Esophagus (tissue), 2 donors: ENCODE results near the gene SHH. TPM values are rescaled to one million over a fixed set of nuclear protein-coding genes. Genes with fewer than 3 reads are reported as not detected.
A peak's percentile ranks its signal among the peaks of the same experiment; 100 is the strongest.

Experiments used
- H3K27ac ChIP-seq, 2 donors: one replicate each; pipeline ENCODE4 v1.5.1; 2013; ENCODE audit warnings: low read depth in 2 of 2, mild to moderate bottlenecking in 2 of 2, inconsistent platforms in 1 of 2, low read length in 1 of 2, moderate library complexity in 1 of 2
- H3K27me3 ChIP-seq, 2 donors: one replicate each; pipeline ENCODE4 v1.6.1; 2013; ENCODE audit warnings: low read length in 2 of 2, control low read depth in 1 of 2, mild to moderate bottlenecking in 1 of 2; ENCODE audit not compliant: insufficient read depth in 2 of 2, control insufficient read depth in 1 of 2
- H3K36me3 ChIP-seq, 2 donors: one replicate each; pipeline ENCODE4 v1.6.1; 2013; ENCODE audit warnings: low read length in 1 of 2; ENCODE audit not compliant: control insufficient read depth in 2 of 2, insufficient read depth in 2 of 2
- H3K4me1 ChIP-seq, 2 donors: one replicate each; pipeline ENCODE4 v1.6.1; 2013; ENCODE audit warnings: low read length in 1 of 2; ENCODE audit not compliant: control insufficient read depth in 2 of 2, insufficient read depth in 2 of 2
- H3K4me3 ChIP-seq, 2 donors: one replicate each; pipeline ENCODE4 v1.5.1; 2013; ENCODE audit warnings: low read length in 2 of 2, mild to moderate bottlenecking in 2 of 2, low read depth in 1 of 2, moderate library complexity in 1 of 2
- H3K9me3 ChIP-seq, 2 donors: one replicate each; pipeline ENCODE4 v1.6.1; 2013; ENCODE audit warnings: mild to moderate bottlenecking in 2 of 2, low read depth in 1 of 2, low read length in 1 of 2, moderate library complexity in 1 of 2; ENCODE audit not compliant: control insufficient read depth in 2 of 2, insufficient read depth in 1 of 2
- WGBS, 2 donors: extraction: QIAGEN DNeasy Blood & Tissue Kit; methylation state at CpG; one replicate each; pipeline ENCODE4 v1.1.7; 2013; 5-methylcytosine and 5-hydroxymethylcytosine counted together
- polyA plus RNA-seq, 2 donors: library from polyadenylated mRNA; stranded (reverse); fragments of 200-250 nt; gene quantifications; one replicate each; pipeline ENCODE4 v1.2.3, GENCODE V29; 2013
- donor health status: healthy with polysubstance abuse.
- donor health status: Bipolar disorder and iron deficiency.

The SHH gene
- polyA plus RNA-seq, 2 donors: 0.01 to 0.04 TPM

DNA sequence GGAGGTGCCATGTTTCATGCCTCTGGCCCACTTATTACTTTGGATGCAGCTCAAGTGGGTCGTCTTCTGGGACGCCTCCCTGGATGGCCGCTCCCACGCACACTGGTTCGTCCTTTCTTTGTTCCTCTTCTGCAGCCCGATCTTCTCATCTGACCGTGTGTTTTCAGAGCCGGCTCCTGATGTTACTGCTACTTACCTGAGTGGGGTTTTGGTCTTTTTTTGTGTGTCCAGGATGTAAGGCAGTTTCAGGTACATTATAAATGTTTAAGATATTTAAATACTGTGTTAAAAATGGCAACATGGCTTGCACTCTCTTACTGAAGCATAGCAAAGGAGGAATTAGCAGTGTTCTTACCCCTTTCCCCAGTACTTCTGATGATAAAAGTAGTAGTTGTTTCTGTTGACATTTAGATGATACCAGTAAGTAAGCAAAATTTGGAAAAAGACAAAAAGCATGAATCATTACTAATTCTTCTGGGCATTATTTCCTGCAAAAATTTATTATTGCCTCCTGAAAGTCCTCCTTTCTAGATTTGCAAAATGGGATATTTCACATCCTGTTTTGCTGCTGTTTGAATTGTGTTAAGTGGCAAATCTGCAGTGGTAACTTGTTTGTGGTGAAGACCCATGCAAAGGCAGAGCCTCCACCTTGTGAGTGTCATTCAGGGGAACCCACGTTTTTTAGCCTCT is 59.4 kb downstream of the SHH start:
- H3K27me3 ChIP-seq: no peaks in the 10 kb centered on the region
- peak overlapping the region in 1 of 2 donors; percentile 9 for H3K27ac ChIP-seq
- peaks cover 0 to 2% of the 10 kb centered on the region in 2 donors for H3K36me3 ChIP-seq
- 79 to 84% methylated on average over 9 of the region's 9 CpGs for WGBS, 2 donors
- H3K4me3 ChIP-seq: no peak overlapping the region
- H3K4me1 ChIP-seq: peaks cover 8 to 9% of the 10 kb centered on the region in 2 donors
- no peaks in the 10 kb centered on the region for H3K9me3 ChIP-seq

DNA sequence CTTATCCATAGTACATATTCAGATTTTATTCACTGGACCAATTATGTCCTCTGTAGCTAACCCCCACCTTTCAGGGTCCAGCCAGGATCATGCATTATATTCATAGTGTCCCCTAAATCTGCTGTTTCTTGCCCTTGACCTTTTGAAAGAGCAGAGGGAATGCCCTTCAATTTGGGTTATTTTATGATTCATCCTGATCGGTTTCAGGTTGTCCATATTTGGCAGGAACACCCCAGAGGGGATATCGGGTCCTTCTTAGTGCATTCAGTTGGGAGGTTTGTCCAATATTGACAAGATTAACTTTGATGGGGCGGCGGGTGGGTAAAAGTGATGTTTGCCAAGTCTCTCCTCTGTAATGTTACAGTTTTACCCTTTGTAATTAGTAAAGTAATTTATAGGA is 60.9 kb downstream of the SHH start:
- H3K4me3 ChIP-seq: no peak overlapping the region
- no peak overlapping the region for H3K27ac ChIP-seq
- no peaks in the 10 kb centered on the region for H3K27me3 ChIP-seq
- WGBS, 2 donors: 82 to 88% methylated on average over 4 of the region's 4 CpGs
- H3K36me3 ChIP-seq: no peaks in the 10 kb centered on the region
- H3K9me3 ChIP-seq: no peaks in the 10 kb centered on the region
- H3K4me1 ChIP-seq: peaks cover 8 to 9% of the 10 kb centered on the region in 2 donors

GRCh38 chr7:155750255-155751125 is 61.8 kb downstream of the SHH start:
- Histone ChIP-seq H3K27ac (no peak overlapping the region), H3K27me3 (no peaks in the 10 kb centered on the region), H3K36me3 (peaks cover 0 to 3% of the 10 kb centered on the region in 2 donors), H3K4me1 (peaks cover 8 to 9% of the 10 kb centered on the region in 2 donors), H3K4me3 (no peak overlapping the region), H3K9me3 (no peaks in the 10 kb centered on the region)
- WGBS, 2 donors: 68 to 76% methylated on average over 5 of the region's 5 CpGs

Other genes with a start within 250 kb of the SHH start
- 10 to 100 TPM; 11.6 to 25.6 TPM for gene RBM33, start 167.8 kb downstream of the SHH start, polyA plus RNA-seq